Heart right ventricle (tissue), 16 donors: ENCODE data around the gene ARHGEF16. TPM values are rescaled to one million over a fixed set of nuclear protein-coding genes. Genes with fewer than 3 reads are reported as not detected.
A peak's percentile ranks its signal among the peaks of the same experiment; 100 is the strongest.

Experiments used
- ATAC-seq, 8 donors: fragments of 200-7000 bp; cut with Tn5 transposase; one replicate each; pipeline ENCODE4 v1.9.1; 2020; ENCODE audit warnings: mild to moderate bottlenecking in 8 of 8, moderate library complexity in 8 of 8, moderate number of reproducible peaks in 1 of 8
- DNase-seq, 2 donors: peaks; one replicate each; pipeline ENCODE4 v3.0.0-alpha.2; 2020
- H3K27ac ChIP-seq, 10 donors: fragments of 200-600 bp; sonication (generic) in 2 of 10; one replicate each; pipeline versions ENCODE4 v1.5.0 to v1.8.0; 2020 to 2022; ENCODE audit warnings: mild to moderate bottlenecking in 3 of 10
- H3K27me3 ChIP-seq, 7 donors: fragments of 200-600 bp; one replicate each; pipeline ENCODE4 v1.8.0; 2021 to 2022; ENCODE audit warnings: mild to moderate bottlenecking in 2 of 7
- H3K36me3 ChIP-seq, 9 donors: fragments of 200-600 bp; sonication (generic) in 1 of 9; one replicate each; pipeline versions ENCODE4 v1.5.0 to v1.8.0; 2020 to 2022; ENCODE audit warnings: mild to moderate bottlenecking in 2 of 9
- H3K4me1 ChIP-seq, 9 donors: fragments of 200-600 bp; sonication (generic) in 1 of 9; one replicate each; pipeline versions ENCODE4 v1.5.0 to v1.8.0; 2020 to 2022; ENCODE audit warnings: mild to moderate bottlenecking in 4 of 9
- H3K4me3 ChIP-seq, 10 donors: fragments of 200-600 bp; sonication (generic) in 2 of 10; one replicate each; pipeline versions ENCODE4 v1.5.0 to v1.8.0; 2020 to 2022; ENCODE audit warnings: mild to moderate bottlenecking in 7 of 10, moderate library complexity in 2 of 10
- H3K9me3 ChIP-seq, 11 donors: fragments of 200-600 bp in 10 of 11; sonication (generic) in 2 of 11; one replicate each; pipeline versions ENCODE4 v1.5.0 to v1.8.0; 2013 to 2022; ENCODE audit warnings: mild to moderate bottlenecking in 2 of 11, control low read depth in 1 of 11, moderate library complexity in 1 of 11
- CTCF ChIP-seq, 9 donors: fragments of 200-600 bp; sonication (generic) in 2 of 9; IDR thresholded peaks; one replicate each; pipeline versions ENCODE4 v1.5.0 to v1.8.0; 2021 to 2022; ENCODE audit warnings: antibody characterized with exemption in 9 of 9, mild to moderate bottlenecking in 5 of 9, moderate library complexity in 1 of 9
- WGBS, 2 donors: extraction: QIAGEN DNeasy Blood & Tissue Kit; methylation state at CpG; one replicate each; pipeline ENCODE4 v1.1.7; 2013; ENCODE audit warnings: inconsistent platforms in 1 of 2; 5-methylcytosine and 5-hydroxymethylcytosine counted together
- intact Hi-C, 10 donors: fragments of 100-400 bp; cut with DNase I; formaldehyde crosslinking; loops; one replicate each; pipeline versions ENCODE4 v1.11.1 to v1.14.2; 2022
- polyA plus RNA-seq, 2 donors: library from polyadenylated mRNA; stranded (reverse); fragments of 200-250 nt; gene quantifications; one replicate each; pipeline ENCODE4 v1.2.3, GENCODE V29; 2013
- total RNA-seq, 10 donors: library from RNA; stranded (reverse); fragmentation: NEBNext Ultra II Directional in 3 of 10; extraction: Animal tissue kit (Norgen Biotek cat#: 25700) in 3 of 10; gene quantifications; one replicate each; pipeline versions ENCODE4 v1.2.1 to v1.2.4, GENCODE V29; 2021 to 2023
- donor health status: Arrhythmogenic right ventricular cardiomyopathy.
- donor health status: ischemic (EF 13 %, LVEDD 7.1; RV severe dilation, severe dysfunction).
- donor health status: healthy with polysubstance abuse.
- donor health status: DM: no; HTN: yes; CAD: no.
- donor health status: DM: no; HTN: no; CAD: no.
- donor health status: ischemic (EF 25% LVEDD 6.9; RV normal size, moderate dysfunction).
- donor health status: ischemic (EF 25% LVEDD 5.7; RV mildly dilated, moderate dysfunction).
- donor health status: healthy.
- donor health status: DM: yes; HTN: yes; CAD: no.
- donor health status: Ischemic cardiomyopathy.
- donor health status: ischemic (EF 35%, LVEDD 5.7; RV mildly dilated, moderate dysfunction).
- donor health status: nonischemic (EF 11% LVEDD 7.7; RV severe dilation, severe dysfunction).
- donor health status: DM: yes; HTN: yes; CAD: no.
- donor health status: PGD.
- donor health status: ischemic (EF 29% LVEDD 5.4; RV normal size, mild dysfunction).
- donor health status: nonischemic (EF 23%, LVEDD 6.1; RV moderate dilation, normal function).

ARHGEF16 gene
- total and polyA plus RNA-seq, 12 donors, result 0.17 to 1.1 (median 0.40) TPM

GRCh38 chr1:3410142-3410925, 44.1 kb upstream of the ARHGEF16 start:
- intact Hi-C loops, result loop anchor here in 6 of 10 donors (1.0 to 10.0 kb wide), 7 partner anchors 58 to 533 kb away; partner anchors contain the start of gene PRDM16 (in 1 of the 6)
- Histone ChIP-seq H3K36me3 (peaks cover 0 to 20% (median 0%) of the 10 kb centered on the region in 9 donors), H3K4me1 (peaks cover 3 to 30% (median 8%) of the 10 kb centered on the region in 9 donors), H3K9me3 (no peaks in the 10 kb centered on the region), H3K27ac (no peak overlapping the region), H3K27me3 (no peaks in the 10 kb centered on the region), H3K4me3 (no peak overlapping the region)
- 48 to 51% methylated on average over 21 of the region's 21 CpGs for WGBS, 2 donors
- DNase-seq, result peak; percentile 58 to 65
- ATAC-seq, result peak; percentile 65 to 88 (median 82)
- peak; percentile 54 to 80 (median 75) for TF ChIP-seq CTCF (IDR thresholded peaks at IDR 0.05)

GRCh38 chr1:3411806-3412205, 42.7 kb upstream of the ARHGEF16 start:
- intact Hi-C loops, result loop anchor here in 5 of 10 donors (5.0 to 10.0 kb wide), 6 partner anchors 60 to 535 kb away; partner anchors contain the start of gene PRDM16 (in 1 of the 5)
- H3K27me3 ChIP-seq, result no peaks in the 10 kb centered on the region

GRCh38 chr1:3412376-3412775, 42.1 kb upstream of the ARHGEF16 start:
- Histone ChIP-seq H3K27ac (no peak overlapping the region), H3K9me3 (peaks cover 0 to 12% (median 4%) of the 10 kb centered on the region in 11 donors), H3K4me3 (no peak overlapping the region), H3K36me3 (peaks cover 0 to 22% (median 0%) of the 10 kb centered on the region in 9 donors), H3K4me1 (peaks cover 3 to 48% (median 17%) of the 10 kb centered on the region in 9 donors), H3K27me3 (no peaks in the 10 kb centered on the region)
- DNase-seq, result no peak
- 94 to 96% methylated on average over 29 to 33 of the region's 33 CpGs for WGBS, 2 donors
- intact Hi-C loops, result loop anchor here in 5 of 10 donors (5.0 to 10.0 kb wide), 6 partner anchors 60 to 535 kb away; partner anchors contain the start of gene PRDM16 (in 1 of the 5)
- TF ChIP-seq CTCF (IDR thresholded peaks at IDR 0.05), result no peak
- ATAC-seq, result no peak

More at GRCh38 chr1:3411806-3412205, 42.7 kb upstream of the ARHGEF16 start:
- H3K4me1 ChIP-seq, result peaks cover 3 to 45% (median 17%) of the 10 kb centered on the region in 9 donors
- H3K4me3 ChIP-seq, result no peak overlapping the region
- WGBS, 2 donors, result 82 to 89% methylated on average over 30 of the region's 30 CpGs
- ATAC-seq (no peak), DNase-seq (no peak)
- H3K36me3 ChIP-seq, result peaks cover 0 to 21% (median 0%) of the 10 kb centered on the region in 9 donors
- TF ChIP-seq CTCF (IDR thresholded peaks at IDR 0.05), result no peak
- peaks cover 0 to 6% (median under 1%) of the 10 kb centered on the region in 11 donors for H3K9me3 ChIP-seq
- no peak overlapping the region for H3K27ac ChIP-seq

- 93 to 94% methylated on average over 34 of the region's 34 CpGs for WGBS, 2 donors
- peaks cover 0 to 27% (median 0%) of the 10 kb centered on the region in 9 donors for H3K36me3 ChIP-seq
- peaks cover 3 to 48% (median 17%) of the 10 kb centered on the region in 9 donors for H3K4me1 ChIP-seq
- H3K4me3 ChIP-seq, result no peak overlapping the region
- peaks cover 0 to 13% (median 4%) of the 10 kb centered on the region in 11 donors for H3K9me3 ChIP-seq
- TF ChIP-seq CTCF (IDR thresholded peaks at IDR 0.05), result no peak
- no peak for ATAC-seq
- no peaks in the 10 kb centered on the region for H3K27me3 ChIP-seq
- no peak for DNase-seq
- intact Hi-C loops, result loop anchor here in 5 of 10 donors (5.0 to 10.0 kb wide), 6 partner anchors 62 to 537 kb away; partner anchors contain the start of gene PRDM16 (in 1 of the 5)
- peak overlapping the region in 7 of 10 donors; percentile 68 to 91 (median 87) for H3K27ac ChIP-seq
Measured at GRCh38 chr1:3413975-3414710, 40.3 kb upstream of the ARHGEF16 start.
